Fibroblast of the conjunctiva (primary cell): ENCODE results near the gene PTTG2.
A peak's percentile ranks its signal among the peaks of the same experiment; 100 is the strongest.
"Not testable (repeated sequence)": the region's sequence is repeated elsewhere in the genome, so short reads cannot be mapped to it uniquely, and the experiment has no call there.

Experiments used
- DNase-seq: peaks from one replicate; pipeline ENCODE4 v3.0.0-alpha.2; 2010; ENCODE audit warnings: low read depth

Gene PTTG2

DNA sequence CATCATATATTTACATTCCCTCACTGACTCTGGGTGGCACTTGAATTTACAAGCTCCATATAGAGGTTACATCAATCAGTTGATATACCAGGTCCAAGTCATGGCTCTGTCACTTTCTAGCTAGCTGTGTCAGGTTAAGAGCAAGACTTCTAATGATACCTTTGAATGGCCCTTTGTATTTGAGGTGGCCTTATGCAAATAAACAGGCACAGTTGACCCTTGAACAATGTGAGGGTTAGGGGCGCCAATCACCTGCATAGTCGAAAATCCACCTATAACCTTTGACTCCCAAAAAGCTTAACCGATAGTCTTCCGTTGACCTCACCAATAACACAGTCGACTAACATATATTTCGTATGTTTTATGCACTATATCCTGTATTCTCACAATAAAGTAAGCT is 1.3 kb upstream of the PTTG2 start:
- DNase-seq: no peak

DNA sequence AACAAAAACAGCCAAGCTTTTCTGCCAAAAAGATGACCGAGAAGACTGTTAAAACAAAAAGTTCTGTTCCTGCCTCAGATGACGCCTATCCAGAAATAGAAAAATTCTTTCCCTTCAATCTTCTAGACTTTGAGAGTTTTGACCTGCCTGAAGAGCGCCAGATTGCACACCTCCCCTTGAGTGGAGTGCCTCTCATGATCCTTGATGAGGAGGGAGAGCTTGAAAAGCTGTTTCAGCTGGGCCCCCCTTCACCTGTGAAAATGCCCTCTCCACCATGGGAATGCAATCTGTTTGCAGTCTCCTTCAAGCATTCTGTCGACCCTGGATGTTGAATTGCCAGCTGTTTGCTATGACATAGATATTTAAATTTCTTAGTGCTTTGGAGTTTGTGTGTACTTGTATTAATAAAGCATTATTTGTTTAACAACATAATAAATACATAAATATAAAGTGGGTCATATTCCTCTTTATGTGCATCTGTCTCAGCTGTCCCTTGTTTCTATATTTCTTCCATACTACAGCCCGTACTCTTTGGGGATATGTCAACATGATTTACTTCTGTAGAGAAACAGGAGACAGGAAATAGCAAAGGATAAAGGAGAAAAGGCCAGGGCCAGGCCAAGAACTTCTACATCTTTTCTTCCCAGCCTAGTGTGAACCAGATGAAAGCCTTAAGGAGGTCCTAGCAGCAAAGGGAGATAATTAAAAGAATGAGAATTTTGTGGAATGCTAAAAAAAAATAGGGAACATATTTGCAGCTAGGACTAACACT is 667 bp downstream of the PTTG2 start:
- no peak for DNase-seq

DNA sequence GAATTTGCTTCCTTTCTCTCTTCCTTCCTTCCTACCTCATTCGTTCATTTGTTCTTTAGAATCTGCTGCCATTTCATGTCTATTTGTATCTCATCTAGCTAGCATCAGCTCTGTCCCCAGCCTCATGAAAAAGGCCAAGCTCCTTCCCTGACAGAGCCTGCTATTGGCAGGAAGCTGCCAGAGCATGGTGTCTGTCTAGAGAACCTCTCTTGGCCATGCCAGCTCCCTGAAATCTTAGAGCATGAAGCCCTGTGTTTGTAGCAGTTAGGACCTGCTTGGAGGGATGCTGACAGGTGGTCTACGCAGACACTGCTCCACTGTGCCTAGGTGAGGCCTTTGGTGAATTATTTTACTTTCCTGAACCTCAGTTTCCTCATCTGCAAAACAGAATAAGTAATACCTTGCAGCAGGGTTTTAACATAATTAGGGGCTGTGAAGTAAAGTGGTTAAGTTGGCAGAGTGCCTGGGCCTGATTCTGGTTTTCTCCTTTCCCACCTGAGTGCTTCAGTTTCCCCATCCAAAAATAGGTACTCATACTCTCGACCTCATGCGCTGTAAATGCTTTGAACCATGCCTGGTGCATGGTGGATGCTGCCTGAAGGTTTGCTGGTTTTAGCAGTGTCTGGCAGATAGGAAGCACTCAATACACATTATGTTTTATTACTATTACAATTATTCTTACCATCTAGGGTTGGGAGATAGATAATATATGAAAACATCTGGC is 4.7 kb downstream of the PTTG2 start:
- no peak for DNase-seq

DNA sequence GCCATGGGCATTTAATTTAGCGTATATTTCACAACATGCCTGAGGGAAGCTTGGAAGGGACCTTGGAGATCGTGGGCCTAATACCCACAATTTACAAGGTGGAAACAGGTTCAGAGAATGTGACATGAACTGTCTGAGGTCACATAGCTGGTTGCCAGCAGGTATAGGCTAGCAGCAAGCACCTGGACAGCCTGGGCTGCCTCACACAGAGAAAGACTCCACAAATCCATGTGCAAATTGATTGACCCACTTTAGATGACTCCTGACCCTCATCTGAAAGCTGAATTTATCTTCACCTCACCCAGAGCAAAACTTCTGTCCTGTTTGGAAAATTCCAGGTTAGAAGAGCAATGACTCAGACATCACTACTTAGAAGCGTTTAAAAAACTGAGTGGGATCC is 5.8 kb downstream of the PTTG2 start:
- no peak for DNase-seq

DNA sequence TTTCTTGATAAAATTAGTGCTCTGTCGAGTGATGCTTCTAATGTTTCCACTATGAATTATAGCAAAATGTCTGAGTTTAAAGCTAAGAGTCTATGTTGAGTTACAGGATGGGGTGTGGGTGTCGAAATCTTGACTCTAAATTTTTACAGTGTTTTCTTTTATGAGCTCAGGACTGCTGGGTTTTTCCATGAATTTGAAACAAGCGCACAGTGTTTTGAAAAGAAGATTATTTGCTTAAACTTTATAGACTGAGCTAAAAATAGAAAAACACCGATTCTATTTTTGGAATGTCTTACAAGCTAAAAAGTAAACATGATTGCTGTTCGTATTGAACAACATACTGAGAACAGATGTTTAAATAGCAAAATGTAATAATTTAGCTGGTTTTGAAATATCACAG is 7.5 kb downstream of the PTTG2 start:
- DNase-seq: no peak

DNA sequence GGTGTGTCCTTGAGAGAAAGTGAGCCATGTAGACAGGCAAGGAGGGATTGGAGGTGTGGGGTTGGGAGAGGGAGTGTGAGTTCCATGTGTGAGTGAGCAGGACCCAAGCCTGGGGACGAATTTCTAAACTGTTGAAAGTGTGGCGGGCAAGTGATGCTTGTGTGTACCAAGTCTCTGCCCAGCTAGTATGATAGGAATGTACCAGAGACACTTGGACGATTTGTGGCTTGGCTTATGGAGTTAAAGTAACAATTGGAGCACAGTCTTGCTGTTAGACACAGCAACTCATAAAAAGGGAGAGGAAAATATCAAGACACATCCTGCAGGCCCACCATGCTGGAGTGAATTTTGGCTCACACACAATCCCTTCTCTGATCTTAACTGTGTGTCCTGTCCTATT is 8.5 kb downstream of the PTTG2 start:
- no peak for DNase-seq

DNA sequence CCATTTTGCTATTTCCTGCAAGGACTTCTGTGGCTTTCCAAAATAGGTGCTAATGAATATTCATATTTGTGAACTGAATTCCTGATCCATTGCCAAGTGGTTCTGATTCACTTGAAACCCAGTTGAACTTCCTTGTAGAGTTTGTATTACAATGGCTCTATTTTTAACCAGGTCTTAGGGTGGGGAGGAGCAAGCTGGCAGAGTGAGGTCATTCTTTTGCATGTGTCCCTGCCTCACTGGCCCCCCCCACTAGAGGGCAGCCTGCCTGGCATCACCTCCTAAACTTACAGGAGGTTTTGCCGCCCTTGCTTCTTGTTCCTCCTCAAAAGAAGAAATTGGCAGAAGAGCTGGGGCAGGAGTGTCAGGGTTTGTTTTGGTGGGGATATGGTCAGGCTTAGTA is 10.5 kb downstream of the PTTG2 start:
- DNase-seq: no peak

DNA sequence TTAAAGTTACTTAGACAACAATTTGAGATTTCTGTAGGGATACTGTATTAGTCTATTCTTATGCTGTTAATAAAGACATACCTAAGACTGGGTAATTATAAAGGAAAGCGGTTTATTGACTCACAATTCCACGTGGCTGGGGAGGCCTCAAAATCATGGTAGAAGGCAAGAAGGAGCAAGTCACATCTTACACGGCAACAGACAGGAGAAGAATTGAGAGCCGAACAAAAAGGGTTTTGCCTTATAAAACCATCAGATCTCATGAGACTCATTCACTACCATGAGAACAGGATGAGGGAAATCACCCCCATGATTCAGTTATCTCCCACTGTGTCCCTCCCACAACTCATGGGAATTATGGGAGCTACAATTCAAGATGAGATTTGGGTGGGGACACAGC is 11.0 kb downstream of the PTTG2 start:
- no peak for DNase-seq

DNA sequence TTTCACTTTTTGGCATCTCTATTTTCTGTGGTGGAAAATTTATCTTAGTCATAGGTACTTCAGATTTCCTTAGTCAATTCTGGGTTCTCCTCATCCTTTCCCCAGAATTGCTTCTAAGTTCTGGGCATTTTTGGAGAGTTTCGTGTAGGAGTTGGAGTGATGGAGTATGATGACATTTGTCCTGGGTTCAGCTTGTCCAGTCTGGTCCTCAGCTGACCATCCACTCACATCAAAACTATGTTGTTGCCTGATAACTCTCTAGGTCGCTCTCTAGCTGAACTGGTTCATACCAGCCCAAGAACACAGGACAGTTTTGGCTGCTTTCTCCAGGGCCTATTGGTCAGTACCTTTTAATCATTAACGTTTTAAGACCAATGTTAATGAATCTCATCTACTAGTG is 13.2 kb downstream of the PTTG2 start:
- no peak for DNase-seq

DNA sequence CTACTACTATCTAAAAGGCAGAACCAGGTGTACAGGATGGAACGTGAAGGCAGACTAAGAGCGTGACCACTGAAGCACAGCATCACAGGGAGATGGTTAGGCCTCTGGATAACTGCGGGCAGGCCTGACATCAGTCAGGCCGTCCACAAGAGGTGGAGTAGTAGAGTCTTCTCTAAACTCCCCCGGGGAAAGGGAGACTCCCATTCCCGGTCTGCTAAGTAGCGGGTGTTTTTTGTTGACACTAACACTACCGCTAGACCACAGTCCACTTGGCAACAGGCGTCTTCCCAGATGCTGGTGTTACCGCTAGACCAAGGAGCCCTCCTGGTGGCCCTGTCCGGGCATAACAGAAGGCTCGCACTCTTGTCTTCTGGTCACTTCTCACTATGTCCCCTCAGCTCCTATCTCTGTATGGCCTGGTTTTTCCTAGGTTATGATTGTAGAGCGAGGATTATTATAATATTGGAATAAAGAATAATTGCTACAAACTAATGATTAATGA is 15.2 kb downstream of the PTTG2 start:
- DNase-seq: not testable (repeated sequence)

DNA sequence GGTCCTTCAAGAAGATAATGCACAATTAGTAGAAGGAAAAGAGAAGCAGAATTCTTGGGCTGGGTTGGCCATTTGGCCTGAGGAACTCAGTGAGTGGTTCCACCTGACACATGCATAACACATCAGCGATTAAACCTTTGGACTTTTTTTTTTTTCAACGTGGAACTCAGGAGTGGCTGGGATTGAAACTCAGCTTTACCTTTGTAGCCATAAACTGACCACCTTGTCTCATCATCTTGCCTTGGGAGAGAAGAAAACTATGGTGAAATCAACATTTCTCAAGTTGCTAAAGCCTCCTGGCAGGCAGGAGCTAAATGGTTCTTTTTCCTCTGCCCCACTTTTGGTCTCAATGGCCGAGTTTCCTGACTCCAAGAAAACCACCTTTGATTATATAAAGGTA is 16.3 kb downstream of the PTTG2 start:
- no peak for DNase-seq

DNA sequence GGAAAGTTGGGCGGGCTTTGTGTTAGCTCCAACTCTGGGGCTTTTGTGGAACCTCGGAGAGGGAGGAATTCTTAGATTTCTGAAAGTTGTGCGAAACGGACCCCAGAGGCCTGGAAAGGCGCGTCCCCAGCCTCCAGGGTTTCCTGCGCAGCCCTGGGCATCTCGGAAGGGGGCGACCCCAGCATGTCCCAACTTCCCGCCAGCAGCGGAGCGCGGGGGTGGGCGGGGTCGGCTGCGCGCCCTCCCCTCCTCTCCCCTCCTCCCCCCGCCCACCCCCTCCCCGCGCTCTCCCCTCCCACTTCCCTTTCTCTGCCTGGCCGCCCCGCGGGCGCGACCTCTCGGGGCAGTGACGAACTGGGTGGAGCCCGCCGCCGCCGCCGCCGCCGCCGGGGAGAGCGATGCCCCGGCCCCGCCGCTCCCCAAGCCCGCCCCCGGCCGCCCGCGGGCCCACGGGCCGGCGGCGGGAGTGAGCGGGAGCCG is 16.8 kb downstream of the PTTG2 start:
- DNase-seq: peak; percentile 36

DNA sequence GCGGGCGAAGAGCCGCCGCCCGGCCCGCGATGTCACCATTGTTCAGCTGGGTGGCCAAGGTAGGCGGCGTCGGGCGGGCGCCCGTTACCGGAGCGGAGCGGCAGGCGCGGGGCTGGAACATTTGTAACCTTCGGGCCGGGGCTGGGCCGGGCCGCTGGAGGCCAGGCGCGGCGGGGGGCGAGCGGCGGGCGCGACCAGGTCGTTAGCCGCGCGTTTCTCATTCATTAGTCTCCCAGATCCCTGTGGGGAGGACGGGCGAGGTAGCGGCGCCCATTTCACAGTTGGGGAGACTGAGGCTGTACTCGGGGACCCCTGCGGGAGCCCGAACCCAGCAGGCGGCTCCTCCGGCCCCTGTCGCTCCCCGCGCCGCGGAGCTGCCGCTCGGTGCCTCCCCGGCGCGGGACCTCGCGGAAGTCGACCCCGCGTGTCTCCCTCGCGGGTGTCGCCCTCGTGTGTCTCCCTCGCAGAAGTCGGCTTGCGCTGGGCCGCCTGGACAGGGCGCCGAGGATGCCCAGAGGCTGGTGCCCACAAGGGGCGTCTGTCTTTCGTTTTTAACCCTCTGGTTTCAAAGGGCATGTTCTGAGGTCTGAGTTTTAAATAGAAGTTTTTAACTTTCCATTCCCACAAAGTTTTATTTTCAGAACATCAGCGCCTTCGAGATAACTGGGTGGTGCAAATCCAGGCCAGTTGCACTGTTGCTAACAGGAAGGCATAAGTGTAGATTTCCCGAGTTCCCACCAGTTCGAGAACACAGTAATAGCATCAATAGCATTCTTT is 17.5 kb downstream of the PTTG2 start:
- DNase-seq: peak; percentile 42

DNA sequence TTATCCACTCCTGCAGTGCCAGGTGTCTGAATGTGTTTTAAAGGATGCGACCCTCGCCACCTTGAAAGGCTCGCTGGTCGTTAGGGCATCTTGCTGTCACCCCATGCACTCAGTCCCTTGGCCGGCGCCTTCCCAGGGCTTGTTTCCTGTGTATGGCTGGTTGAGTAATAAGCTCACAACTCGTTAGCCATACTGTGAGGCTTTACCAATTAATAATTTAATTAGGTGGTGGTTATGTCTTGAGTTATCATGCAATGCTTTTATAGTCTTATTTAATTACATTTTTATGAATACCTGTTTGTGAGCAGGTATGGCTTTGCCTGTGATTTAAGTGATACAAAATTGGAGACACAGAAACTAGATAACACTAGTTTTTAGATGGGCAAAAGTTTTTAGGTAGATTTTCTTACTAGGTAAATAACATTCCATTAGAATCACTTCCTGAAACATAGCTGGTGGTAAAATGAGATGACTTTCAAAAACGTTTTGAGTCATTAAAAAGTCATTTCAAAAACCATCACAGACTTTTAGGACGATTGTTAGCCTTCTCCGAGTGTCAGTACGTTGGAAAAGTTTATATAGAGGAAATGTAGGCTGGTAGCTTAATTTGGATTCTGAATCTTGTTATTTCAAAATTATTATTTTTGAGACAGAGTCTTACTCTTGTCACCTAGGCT is 18.2 kb downstream of the PTTG2 start:
- DNase-seq: no peak

DNA sequence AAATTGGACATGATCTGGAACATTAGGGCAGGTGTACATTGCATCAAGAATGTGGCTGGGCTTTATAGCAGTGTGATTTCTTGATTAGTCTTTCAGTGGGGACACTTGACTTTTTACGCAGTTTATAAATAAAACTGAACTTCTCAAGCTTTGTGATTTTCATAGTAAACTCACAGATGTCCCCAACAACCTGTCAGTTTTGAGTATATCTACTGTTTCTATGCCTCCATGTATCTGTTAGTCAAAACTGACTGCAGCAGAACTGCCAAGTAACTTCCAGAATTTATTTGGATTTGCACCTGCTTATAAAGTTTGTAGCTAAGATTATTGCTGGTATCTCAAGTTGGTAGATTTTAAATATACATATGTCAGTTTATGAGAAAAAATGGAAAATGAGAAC is 20.0 kb downstream of the PTTG2 start:
- no peak for DNase-seq

DNA sequence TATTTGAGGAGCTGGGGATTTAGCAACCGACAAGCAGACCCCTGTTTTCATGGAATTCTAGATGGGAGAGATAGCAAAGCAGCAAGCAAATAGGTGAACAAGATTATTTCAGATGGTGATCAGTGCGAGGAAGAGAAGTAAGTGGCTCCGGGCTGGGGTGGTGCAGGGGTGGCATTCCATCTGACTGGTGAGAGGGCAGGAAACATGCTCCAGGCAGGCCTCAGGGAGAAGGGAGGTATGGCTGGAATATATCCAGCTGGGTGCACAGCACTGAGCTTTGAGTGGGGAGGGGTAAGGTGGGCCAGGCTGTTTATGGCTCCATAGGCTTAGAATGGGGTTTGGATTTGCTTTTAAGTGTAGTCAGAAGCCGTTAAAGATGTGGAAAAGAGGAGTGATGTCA is 21.2 kb downstream of the PTTG2 start:
- DNase-seq: no peak

DNA sequence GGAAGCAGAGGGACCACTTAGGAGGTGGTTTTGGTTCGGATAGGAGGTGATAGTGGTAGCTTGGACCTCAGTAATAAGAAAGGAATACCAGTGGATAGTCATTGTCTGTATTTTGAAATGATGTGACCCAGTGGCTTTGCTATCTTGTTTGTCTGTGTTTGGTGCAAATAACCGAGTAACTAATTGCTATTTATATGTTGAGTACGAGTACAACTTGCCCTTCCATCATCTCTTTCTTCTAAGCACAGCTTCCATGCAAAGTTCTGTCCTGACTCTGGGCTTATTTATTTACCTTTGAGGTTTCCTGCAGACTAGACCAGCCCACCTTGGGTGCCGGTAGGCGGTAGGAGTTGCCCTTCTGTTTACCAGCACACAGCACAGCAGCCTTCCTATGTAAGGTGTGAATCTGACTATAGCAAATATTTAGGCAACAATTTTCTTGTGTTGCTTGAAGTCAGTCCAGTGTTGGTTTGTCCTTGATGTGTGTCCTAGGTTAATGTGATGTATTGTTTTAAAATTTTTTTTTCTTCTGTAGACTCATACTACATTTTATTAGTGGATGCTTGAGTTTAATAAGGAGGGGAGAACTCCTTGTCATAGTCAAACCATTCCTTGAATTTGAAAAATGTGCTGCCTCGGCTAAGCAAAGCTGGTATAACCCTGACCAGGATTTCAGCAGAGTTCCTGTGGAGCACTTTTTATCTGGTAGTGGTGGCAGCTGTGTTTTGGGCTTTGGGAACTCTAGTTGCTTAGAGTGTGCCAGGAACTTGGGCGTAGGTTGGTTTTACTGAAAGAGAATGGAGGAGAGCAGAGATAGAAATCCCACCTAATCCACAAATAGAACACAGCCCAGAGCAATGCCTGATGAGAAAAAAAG is 21.9 kb downstream of the PTTG2 start:
- no peak for DNase-seq

DNA sequence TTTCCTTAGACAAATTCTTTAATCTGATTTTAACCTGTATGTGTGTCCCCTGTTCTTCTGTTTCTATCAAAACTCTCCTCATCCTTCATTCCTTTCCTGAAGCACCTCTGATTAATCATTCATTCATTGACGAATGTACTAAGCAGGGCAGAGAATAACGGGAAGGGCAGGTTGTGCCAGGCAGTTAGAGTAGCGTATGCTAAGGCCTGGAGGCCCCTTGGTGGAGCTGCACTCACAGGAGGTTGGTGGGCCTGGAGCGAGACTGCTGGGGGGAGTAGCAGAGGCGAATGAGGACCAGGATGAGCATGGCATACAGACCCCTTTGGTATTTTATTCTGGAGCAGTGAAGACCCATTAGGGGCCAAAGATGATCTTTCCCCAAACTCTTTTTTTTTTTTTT is 22.5 kb downstream of the PTTG2 start:
- no peak for DNase-seq

DNA sequence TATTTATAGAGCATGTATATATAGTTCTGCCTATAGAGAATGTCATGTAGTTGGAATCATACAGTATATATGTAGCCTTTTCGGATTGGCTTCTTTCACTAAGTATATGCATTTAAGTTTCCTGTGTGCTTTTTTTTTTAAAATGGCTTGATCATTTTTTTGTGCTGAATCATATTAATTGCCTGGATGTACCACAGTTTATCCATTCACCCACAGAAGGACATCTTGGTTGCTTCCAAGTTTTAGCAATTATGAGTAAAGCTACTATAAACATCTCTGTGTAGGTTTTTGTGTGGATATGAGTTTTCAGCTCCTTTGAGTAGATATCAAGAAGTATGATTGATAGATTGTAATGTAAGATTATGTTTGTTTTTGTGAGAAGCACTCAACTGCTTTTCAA is 23.8 kb downstream of the PTTG2 start:
- DNase-seq: no peak

DNA sequence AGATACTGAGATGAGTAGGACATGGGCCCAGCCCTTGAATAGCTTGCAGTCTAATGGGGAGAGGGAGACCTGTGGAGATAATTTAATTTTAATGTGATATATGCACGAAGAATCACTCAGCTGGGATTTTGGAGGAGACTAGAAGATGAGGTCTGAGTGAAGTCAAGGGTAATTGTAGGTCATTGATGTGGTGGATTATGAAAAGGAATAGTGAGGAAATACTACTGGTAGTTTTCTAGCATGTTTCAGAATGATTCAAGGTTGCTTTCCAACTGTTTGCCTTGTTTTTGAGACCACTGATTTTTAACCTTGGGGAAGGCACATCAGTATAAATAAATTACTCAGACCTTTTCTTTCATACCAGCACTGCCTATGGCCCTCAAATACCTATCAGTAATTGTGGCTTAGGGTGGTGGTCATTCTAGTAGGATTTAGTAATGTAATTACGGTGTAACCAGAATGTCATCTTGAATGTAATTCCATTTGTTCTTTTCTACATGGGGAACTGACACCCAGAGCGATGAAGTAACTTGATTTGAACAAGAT is 25.6 kb downstream of the PTTG2 start:
- no peak for DNase-seq

DNA sequence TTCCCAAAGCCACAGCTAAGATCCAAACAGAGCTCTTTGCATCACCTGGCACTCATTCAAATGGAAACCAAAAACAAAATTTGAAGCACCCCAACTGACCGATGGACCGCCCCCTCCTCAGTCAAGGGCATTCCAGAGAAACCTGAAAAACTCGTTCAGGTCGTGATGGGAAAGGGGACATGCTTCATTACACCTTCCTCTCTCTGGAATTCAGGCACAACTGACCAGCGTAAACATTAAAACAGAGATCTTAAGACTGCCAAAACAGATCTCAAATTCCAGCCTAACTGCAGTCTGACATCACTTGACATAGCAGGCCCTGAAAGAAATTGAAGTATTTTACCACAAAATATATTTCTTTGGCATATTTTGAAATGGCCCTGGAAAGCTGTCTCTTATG is 28.5 kb downstream of the PTTG2 start:
- no peak for DNase-seq
